ENCODE data around the gene TP73. TPM values are rescaled to one million over a fixed set of nuclear protein-coding genes. Genes with fewer than 3 reads are reported as not detected.
"Not testable (repeated sequence)": the region's sequence is repeated elsewhere in the genome, so short reads cannot be mapped to it uniquely, and the experiment has no call there.

Gene TP73
- total RNA-seq, 1 experiment from 2014 or later: 4.4 TPM

DNA sequence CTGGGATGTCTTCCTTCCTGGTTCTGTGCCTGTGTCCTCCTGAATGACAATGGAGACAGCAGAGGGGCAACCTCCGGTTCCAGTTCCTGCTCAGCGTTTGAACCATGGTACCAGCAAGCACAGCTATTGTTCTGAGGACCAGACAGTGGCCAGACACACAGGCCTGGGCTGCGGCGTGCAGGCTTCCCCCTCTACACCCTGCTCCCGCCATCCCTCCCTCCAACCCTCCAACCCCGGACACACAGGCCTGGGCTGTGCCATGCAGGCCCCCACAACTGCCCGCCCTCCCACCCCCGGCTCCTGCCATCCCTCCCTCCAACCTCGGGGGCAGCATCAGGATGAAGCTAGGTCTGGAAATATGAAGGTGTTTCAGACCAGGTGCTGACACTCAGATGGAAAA, 35.5 kb upstream of the TP73 start:
- in situ Hi-C loops (cut with HindIII; ENCODE audit: low pct_unique_long_range_greater_than_20kb, low sequenced_read_pairs): no loop called here
- DNase-seq (ENCODE audit: low read depth): no peak

DNA sequence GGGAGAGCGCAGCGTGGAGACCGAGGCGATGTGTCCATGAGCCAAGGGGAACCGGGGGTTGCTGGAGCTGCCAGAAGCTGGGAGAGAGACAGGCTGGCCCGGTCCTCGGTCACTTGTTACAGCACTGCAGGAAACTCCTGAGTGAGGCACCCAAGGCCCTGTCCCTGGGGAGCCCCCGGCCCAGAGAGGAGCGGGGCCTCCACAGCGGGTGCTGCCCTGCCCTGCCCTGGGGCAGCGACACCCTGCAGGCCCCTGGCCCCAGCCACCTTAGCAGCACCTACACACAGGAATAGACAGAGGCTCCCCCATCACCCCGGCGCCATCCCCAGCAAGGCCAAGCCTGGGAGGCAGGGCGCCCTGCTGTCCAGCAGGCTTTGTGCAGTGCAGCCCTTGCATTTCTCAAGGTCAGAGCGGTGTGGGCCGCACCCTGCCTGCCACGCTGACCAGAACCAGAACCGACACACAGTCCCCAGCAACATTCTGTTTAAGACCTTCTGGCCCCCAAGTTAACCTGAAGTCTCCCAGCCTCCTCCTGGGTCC, 34.4 kb upstream of the TP73 start:
- in situ Hi-C loops (cut with HindIII; ENCODE audit: low pct_unique_long_range_greater_than_20kb, low sequenced_read_pairs): no loop called here
- no peak for DNase-seq (ENCODE audit: low read depth)

DNA sequence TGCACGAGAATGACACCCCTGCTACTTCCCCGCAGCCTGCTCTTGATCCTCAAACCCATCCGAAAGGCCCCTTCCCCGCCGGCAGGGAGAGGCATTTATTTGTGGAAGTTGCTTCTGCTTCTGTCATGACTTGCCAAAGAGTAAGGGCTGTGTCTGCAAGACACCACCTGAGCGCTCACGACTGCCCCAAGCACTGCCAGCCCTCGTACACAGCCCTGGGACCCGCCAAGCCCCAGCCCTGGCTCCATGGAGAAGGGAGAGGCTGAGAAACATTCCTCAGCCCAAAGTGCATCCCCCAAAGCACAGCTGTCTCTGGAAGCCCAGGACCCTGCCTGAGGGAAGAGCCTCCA, 33.8 kb upstream of the TP73 start:
- in situ Hi-C loops (cut with HindIII; ENCODE audit: low pct_unique_long_range_greater_than_20kb, low sequenced_read_pairs): no loop called here
- no peak for DNase-seq (ENCODE audit: low read depth)

DNA sequence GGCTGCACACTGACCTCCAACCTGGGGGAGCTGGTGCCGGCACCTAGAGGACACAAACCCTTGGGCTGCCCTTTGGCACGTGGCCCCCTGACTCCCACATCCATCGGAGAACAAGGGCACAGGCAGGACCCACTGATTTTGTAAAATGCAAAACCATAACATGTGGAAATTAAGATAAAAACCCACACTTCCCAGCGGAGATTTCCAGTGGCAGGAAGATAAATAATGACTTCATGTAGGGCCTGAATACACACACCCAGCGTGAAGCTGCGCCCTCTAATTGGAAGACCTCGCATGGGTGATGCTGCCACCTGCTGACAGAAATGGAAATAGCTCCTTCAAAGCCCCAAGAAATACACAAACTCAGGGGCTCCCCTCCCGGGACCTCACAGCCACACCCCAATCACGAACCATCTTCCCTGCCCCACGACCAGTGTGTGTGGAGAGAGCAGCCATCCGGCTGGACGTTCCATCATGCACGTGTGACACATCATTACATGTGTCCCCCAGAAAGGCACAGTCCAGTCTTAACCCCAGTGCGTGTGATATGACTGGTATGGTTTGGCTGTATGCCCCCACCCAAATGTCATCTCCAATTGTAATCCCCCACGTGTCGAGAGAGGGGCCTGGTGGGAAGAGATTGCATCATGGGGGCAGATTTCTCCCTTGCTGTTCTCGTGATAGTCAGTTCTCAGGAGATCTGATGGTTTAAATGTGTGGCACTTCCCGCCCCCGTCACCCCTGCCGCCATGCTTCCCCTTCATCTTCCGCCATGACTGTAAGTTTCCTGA, 33.2 kb upstream of the TP73 start:
- in situ Hi-C loops (cut with HindIII; ENCODE audit: low pct_unique_long_range_greater_than_20kb, low sequenced_read_pairs): no loop called here
- DNase-seq (ENCODE audit: low read depth): peak; percentile 48

DNA sequence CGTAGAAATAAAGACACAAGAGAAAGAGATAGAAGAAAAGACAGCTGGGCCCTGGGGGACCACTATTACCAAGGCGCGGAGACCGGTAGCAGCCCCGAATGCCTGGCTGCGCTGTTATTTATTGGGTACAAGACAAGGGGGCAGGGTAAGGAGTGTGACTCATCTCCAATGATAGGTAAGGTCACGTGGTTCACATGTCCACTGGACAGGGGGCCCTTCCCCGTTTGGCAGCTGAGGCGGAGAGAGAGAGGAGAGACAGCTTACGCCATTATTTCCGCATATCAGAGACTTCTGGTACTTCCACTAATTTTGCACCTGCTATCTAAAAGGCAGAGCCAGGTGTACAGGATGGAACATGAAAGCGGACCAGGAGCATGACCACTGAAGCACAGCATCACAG, 31.6 kb upstream of the TP73 start:
- in situ Hi-C loops (cut with HindIII; ENCODE audit: low pct_unique_long_range_greater_than_20kb, low sequenced_read_pairs): no loop called here

DNA sequence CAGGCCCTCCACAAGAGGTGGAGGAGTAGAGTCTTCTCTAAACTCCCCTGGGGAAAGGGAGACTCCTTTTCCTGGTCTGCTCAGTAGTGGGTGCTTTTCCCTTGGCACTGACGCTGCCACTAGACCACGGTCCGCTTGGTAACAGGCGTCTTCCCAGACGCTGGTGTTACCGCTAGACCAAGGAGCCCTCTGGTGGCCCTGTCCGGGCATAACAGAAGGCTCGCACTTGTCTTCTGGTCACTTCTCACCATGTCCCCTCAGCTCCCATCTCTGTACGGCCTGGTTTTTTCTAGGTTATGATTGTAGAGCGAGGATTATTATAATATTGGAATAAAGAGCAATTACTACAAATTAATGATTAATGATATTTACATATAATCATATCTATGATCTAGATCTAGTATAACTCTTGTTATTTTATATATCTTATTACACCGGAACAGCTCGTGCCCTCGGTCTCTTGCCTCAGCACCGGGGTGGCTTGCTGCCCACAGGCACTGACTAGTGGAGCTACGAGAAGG, 31.1 kb upstream of the TP73 start:
- in situ Hi-C loops (cut with HindIII; ENCODE audit: low pct_unique_long_range_greater_than_20kb, low sequenced_read_pairs): not testable (repeated sequence)
- peak; percentile 58 for DNase-seq (ENCODE audit: low read depth)

More for the DNA sequence above, 31.6 kb upstream of the TP73 start:
- DNase-seq (ENCODE audit: low read depth): no peak

DNA sequence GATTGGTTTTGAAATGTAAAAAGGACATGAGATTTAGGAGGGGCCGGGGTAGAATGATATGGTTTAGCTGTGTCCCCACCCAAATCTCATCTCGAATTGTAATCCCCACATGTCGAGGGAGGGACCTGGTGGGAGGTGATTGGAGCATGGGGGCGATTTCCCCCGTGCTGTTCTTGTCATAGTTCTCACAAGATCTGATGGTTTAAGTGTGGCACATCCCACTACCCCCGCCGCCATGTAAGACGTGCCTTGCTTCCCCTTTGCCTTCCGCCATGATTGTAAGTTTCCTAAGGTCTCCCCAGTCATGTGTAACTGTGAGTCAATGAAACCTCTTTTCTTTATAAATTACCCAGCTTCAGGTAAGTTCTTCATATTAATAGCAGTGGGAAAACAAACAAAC, 30.2 kb upstream of the TP73 start:
- DNase-seq (ENCODE audit: low read depth); in situ Hi-C loops (cut with HindIII; ENCODE audit: low pct_unique_long_range_greater_than_20kb, low sequenced_read_pairs): not testable (repeated sequence)

DNA sequence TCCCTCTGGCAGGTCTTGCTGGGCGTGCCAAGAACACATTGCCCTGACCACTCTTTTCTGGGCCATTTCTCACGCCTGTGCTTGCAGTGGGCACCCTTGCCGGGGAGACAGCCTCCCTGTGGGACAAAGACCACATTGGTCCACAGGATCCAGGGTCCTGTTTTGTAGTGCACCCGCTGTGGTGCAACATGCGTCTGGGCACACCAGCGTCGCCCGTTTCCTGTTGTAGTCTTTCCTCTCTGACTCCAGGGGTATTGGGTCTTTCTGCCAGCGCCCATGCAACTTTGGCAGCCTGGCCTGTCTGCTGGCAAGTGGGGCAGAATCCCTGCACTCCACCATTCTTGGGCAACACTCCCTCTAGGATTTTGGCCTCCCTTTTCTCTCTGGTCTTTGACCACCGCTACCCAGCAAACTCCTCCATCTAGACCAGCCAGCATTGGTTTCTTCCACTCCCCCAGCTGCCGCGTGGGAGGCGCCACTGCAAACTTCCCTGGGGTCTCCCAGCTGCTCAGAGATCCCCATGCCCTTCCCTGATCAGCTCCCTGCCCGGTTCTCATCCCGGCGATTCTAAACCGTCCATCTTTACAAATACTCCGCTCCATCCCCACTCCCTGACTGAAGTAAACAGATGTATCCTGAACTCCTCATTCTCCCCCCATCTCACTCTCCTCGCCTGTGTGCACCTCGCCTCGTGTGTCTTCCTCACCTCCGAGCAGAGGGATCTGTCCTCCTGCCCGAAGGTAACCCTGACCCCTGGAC, 28.7 kb upstream of the TP73 start:
- in situ Hi-C loops (cut with HindIII; ENCODE audit: low pct_unique_long_range_greater_than_20kb, low sequenced_read_pairs): no loop called here
- no peak for DNase-seq (ENCODE audit: low read depth)

DNA sequence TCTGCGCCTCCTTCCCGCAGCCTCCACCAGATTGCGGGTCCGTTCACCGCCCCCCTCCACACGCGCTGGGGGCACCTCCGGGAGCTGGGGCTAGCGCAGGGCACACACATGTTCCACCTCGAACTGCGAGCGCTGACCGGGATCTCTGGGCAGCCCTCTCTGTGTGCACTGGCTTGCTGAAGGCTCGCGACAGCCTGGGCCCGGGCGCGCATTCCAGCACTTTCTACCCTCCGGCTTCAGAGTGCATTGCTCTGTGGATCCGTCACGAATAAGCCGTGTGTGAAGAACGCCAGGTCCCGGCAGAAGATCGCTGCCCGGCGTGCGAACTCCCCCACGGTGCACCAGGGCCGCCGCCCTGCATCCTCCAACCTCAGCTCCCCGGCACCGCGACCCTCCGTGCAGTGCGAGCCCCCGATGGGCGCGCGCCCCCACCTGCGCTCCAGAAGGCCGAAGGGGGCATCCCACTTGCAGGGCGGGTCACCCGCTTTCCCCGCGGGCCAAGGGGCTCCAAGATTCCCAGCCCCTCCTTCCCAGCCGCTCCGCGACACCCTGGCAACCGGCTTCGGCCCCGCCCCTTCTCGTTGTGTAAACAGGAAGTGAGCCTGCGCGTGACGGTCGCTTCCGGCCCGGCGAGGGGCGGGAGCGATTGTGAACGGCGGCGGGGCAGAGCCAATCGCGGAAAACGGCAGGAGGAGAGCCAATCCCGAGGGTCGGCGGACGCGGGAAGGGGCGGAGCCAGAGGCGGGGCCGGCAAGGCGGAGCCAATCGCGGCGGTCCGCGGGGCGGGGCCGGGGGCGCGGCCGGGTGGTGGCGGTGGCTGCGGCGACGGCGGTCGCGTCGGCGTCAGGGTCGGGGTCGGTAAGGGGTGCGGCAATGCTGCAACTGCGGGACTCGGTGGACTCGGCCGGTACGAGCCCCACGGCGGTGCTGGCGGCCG, 27.8 kb upstream of the TP73 start, which contains the start of gene TPRG1L:
Gene TPRG1L, plus strand, starts transcription at position 816 of the 937 bp plus-strand sequence. Its CDS starts 58 bp downstream, at position 874.
- DNase-seq (ENCODE audit: low read depth): peak; percentile 92
- in situ Hi-C loops (cut with HindIII; ENCODE audit: low pct_unique_long_range_greater_than_20kb, low sequenced_read_pairs): loop anchor here (25.0 kb wide), 1 partner anchor 87 kb away; no protein-coding TSS in a partner anchor

DNA sequence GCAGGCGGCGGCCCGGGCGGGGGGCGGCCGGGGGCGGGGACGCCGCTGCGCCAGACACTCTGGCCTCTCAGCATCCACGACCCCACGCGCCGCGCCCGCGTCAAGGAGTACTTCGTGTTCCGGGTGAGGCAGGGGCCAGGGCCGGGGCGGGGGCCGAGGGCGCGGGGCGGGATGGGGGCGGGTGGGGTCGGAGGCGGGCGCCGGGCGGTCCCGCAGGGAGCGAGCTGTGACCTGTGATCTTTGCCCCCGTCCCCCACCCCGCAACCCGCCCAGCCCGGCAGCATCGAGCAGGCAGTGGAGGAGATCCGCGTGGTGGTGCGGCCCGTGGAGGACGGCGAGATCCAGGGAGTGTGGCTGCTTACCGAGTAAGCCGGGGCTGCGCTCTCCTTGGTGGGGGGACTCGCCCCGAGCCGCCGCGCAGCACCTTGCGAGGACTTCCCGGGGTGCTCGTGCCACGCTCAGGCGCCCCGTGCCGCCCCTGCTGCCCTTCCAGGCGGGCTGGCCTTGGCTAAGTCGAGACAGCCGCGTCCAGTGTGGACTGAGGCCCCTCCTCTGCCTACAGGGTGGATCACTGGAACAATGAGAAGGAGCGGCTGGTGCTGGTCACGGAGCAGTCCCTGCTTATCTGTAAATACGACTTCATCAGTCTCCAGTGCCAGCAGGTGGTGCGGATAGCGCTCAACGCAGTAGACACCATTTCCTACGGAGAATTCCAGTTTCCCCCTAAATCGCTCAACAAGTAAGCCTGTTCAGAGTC, 27.0 kb upstream of the TP73 start:
- peak; percentile 49 for DNase-seq (ENCODE audit: low read depth)
- in situ Hi-C loops (cut with HindIII; ENCODE audit: low pct_unique_long_range_greater_than_20kb, low sequenced_read_pairs): loop anchor here (25.0 kb wide), 1 partner anchor 88 kb away; no protein-coding TSS in a partner anchor

DNA sequence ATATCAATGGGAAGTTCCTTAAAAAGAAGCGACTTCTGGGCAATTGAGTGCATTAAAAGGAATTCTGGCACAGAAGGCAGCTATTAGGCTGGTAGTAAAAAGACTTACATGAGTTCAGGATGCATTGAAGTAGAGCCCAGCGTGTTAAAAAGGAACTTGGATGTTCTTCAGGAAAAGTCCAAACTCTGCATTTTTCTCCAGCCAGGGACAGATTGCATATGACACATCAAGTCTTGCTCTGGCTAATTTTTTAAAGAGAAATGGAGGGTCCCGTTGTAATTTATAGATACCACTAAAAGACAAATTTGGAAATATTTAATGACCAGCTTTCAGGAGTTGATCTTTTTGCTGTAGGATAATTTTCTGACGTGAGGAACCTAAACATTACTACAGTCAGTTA, 26.3 kb upstream of the TP73 start:
- no peak for DNase-seq (ENCODE audit: low read depth)
- in situ Hi-C loops (cut with HindIII; ENCODE audit: low pct_unique_long_range_greater_than_20kb, low sequenced_read_pairs): loop anchor here (25.0 kb wide), 1 partner anchor 89 kb away; no protein-coding TSS in a partner anchor

DNA sequence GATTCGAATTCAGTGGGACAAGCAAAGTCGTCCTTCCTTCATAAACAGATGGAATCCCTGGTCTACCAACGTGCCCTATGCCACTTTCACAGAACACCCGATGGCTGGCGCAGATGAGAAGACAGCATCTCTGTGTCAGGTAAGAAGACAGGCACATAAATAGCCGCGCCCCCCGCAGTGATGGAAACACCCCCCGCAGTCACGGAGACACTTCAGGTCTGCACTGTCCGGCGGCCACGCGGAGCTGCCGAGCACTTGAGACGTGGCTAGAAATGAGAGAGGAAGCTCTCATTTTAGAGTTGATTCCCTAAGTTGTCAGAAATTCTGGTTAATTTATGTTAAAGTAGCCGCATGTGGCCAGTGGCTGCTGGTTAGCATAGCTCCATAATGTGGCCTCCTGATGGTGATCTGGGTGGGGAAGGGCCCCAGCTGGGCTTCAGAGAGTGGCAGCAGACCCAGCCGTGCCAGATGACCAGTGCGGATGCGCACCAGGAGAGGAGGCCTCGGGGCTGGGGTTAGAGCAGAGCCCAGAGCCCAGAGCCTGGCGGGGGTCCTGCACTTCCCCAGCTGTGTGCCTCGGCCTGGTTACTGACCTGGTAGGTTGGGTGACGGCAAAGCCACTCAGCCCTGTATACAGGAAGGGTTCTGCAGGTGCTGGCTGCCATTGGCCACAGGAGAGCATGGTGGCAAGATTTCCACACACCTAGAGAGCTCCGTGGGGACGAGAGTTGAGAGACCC, 24.6 kb upstream of the TP73 start:
- DNase-seq (ENCODE audit: low read depth): no peak
- in situ Hi-C loops (cut with HindIII; ENCODE audit: low pct_unique_long_range_greater_than_20kb, low sequenced_read_pairs): loop anchor here (25.0 kb wide), 1 partner anchor 90 kb away; no protein-coding TSS in a partner anchor

DNA sequence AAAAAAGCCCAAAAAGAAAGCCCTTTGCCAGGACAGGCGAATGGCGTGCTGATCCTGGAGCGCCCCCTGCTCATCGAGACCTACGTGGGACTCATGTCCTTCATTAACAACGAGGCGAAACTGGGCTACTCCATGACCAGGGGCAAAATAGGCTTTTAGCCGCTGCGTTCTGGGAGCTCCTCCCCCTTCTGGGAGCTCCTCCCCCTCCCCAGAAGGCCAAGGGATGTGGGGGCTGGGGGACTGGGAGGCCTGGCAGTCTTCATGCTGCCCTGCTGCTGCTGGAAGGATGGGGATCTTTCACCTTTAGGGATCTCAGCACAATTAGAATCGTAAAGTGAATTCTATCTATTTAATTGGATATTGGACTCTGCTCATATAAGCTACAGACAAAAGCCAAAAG, 23.9 kb upstream of the TP73 start:
- in situ Hi-C loops (cut with HindIII; ENCODE audit: low pct_unique_long_range_greater_than_20kb, low sequenced_read_pairs): loop anchor here (25.0 kb wide), 1 partner anchor 91 kb away; no protein-coding TSS in a partner anchor
- no peak for DNase-seq (ENCODE audit: low read depth)

DNA sequence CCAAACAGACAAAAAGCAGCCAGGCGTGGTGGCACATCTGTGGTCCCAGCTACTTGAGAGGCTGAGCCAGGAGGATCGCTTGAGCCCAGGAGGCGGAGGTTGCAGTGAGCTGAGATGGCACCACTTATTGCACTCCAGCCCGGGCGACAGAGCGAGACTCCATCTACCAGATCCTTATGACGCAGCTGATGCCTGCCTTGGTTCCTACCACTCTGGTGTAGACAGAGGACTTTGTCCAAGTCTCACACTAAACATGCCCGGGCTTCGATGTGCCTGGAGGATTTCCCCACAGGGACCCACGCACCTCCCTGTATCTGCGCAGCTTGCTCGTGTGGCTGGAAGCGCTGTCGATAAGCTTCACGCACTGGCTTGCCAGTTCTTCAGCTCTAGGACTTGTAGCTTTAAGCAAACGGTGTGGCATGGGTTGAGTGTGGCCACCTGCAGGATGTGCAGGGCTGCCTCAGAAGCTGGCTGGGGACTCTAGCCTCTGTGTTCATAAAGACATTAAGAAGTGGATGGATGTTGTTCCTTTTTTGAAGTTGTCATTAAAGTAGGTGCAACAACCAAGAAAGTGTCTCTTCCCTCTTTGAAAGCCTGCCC, 22.7 kb upstream of the TP73 start:
- DNase-seq (ENCODE audit: low read depth): no peak
- in situ Hi-C loops (cut with HindIII; ENCODE audit: low pct_unique_long_range_greater_than_20kb, low sequenced_read_pairs): loop anchor here (25.0 kb wide), 1 partner anchor 92 kb away; no protein-coding TSS in a partner anchor

DNA sequence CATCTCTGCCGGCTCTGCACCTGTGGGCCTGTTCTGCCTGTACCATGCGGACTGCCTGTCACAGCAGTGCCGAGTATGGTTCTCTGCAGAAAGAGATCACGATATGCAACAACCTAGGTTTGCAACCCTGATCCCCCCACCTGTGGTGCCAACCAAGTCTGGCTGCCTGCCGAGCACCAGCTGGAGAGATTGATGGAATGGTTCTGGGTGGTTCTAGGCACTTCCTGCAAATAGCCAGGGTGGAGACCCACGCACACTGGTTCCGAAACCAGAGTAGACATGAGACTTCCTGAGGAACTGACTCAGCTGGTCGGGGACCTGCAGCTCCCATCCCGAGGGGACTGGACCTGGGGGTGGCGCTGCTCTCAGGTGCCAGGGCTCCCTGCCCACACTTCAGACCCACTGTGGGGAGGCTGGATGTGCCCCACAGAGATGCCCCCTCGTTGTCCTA, 22.1 kb upstream of the TP73 start:
- no peak for DNase-seq (ENCODE audit: low read depth)
- in situ Hi-C loops (cut with HindIII; ENCODE audit: low pct_unique_long_range_greater_than_20kb, low sequenced_read_pairs): loop anchor here (25.0 kb wide), 1 partner anchor 93 kb away; no protein-coding TSS in a partner anchor

DNA sequence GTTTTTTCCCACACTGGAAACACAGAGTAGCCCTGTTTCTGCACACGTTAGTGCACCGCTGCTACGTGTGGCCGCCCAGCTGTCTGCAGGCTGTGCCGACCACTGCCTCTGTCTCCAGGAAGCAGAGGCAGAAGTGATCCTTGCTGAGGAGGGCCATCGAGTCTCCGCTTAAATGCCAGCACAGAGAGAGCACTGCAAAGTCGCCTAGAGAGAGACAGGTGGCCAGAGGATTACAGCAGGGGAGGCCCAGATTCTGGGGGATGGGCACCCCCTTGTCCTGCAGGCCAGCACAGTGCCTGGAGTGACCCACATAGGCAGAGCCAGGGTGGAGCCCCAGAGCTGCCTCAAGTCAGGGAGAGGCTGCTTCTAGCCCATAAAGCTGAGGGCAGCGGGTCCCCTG, 21.4 kb upstream of the TP73 start:
- DNase-seq (ENCODE audit: low read depth): no peak
- in situ Hi-C loops (cut with HindIII; ENCODE audit: low pct_unique_long_range_greater_than_20kb, low sequenced_read_pairs): loop anchor here (25.0 kb wide), 1 partner anchor 94 kb away; no protein-coding TSS in a partner anchor

Data from Caki2 (cell line).